Kidney (tissue), 14 donors: ENCODE results near the gene PRXL2B. TPM values are rescaled to one million over a fixed set of nuclear protein-coding genes. Genes with fewer than 3 reads are reported as not detected.

Experiments
- DNase-seq, 5 donors: peaks; one replicate each; pipeline ENCODE4 v3.0.0-alpha.2; 2013 to 2020
- FAIRE-seq: peaks from 2 replicates; lab custom pipeline; 2012; peaks lifted over from hg19 to GRCh38; lab: Jason Lieb, UNC
- H3K27ac ChIP-seq, 2 donors: one replicate each; pipeline ENCODE4 v1.7.0; 2013; ENCODE audit warnings: low read depth in 2 of 2, low read length in 2 of 2, inconsistent platforms in 1 of 2
- H3K27me3 ChIP-seq: one replicate; pipeline ENCODE4 v1.7.1; 2013; ENCODE audit warnings: low read length, inconsistent platforms; ENCODE audit not compliant: control insufficient read depth, insufficient read depth
- H3K36me3 ChIP-seq, 3 donors: one replicate each; pipeline versions ENCODE4 v1.7.0 to v1.7.1; 2013; ENCODE audit warnings: low read length in 3 of 3, control low read depth in 1 of 3, inconsistent platforms in 1 of 3; ENCODE audit not compliant: insufficient read depth in 3 of 3, control insufficient read depth in 2 of 3
- H3K4me1 ChIP-seq, 3 donors: one replicate each; pipeline versions ENCODE4 v1.7.0 to v1.7.1; 2013; ENCODE audit warnings: low read length in 3 of 3, inconsistent platforms in 1 of 3, low read depth in 1 of 3; ENCODE audit not compliant: control insufficient read depth in 2 of 3, insufficient read depth in 2 of 3
- H3K4me3 ChIP-seq, 3 donors: one replicate each; pipeline versions ENCODE4 v1.7.0 to v1.8.1; 2013; ENCODE audit warnings: low read length in 3 of 3, control low read depth in 1 of 3, inconsistent platforms in 1 of 3
- H3K9ac ChIP-seq, 3 donors: one replicate each; pipeline versions ENCODE4 v1.7.0 to v1.7.1; 2013; ENCODE audit warnings: low read length in 3 of 3, control low read depth in 1 of 3, inconsistent platforms in 1 of 3
- H3K9me3 ChIP-seq, 3 donors: one replicate each; pipeline versions ENCODE4 v1.7.0 to v1.7.1; 2013; ENCODE audit warnings: low read length in 3 of 3, control low read depth in 1 of 3, inconsistent platforms in 1 of 3; ENCODE audit not compliant: control insufficient read depth in 2 of 3, insufficient read depth in 1 of 3
- intact Hi-C: fragments of 100-400 bp; cut with DNase I; formaldehyde crosslinking; loops from one replicate; pipeline ENCODE4 v1.11.1; 2022
- polyA plus RNA-seq: library from polyadenylated mRNA; stranded (reverse); fragments of 350-450 nt; fragmentation: Illumina TruSeq; extraction: RNeasy Lipid Tissue Mini Kit (QIAGEN cat#74804); gene quantifications from one replicate; pipeline ENCODE4 v1.2.3, GENCODE V29; 2014; ENCODE audit warnings: low read depth, low replicate concordance; ENCODE audit not compliant: insufficient read depth
- total RNA-seq: library from RNA; stranded (reverse); fragmentation: NEBNext Ultra II Directional; extraction: Animal tissue kit (Norgen Biotek cat#: 25700); gene quantifications from one replicate; pipeline ENCODE4 v1.2.1, GENCODE V29; 2021
- TF ChIP-seq, protein P1 (sequence below): IDR thresholded peaks from 3 replicates; pipeline ENCODE4 v1.5.1; 2012; ENCODE audit warnings: mild to moderate bottlenecking, moderate library complexity, borderline replicate concordance; ENCODE audit not compliant: insufficient read depth; ENCODE audit errors: extremely low read depth
- donor health status: control.
- donor health status: control.
- donor health status: control.
- donor health status: control.
- donor health status: control.
- donor health status: DM: yes; HTN: yes; CAD: no.
- donor health status: Normal renal cell carcinoma (clear cell type).

Gene PRXL2B
- total and polyA plus RNA-seq, 2 donors from 2014 or later, result 25.6 to 39.5 TPM

DNA sequence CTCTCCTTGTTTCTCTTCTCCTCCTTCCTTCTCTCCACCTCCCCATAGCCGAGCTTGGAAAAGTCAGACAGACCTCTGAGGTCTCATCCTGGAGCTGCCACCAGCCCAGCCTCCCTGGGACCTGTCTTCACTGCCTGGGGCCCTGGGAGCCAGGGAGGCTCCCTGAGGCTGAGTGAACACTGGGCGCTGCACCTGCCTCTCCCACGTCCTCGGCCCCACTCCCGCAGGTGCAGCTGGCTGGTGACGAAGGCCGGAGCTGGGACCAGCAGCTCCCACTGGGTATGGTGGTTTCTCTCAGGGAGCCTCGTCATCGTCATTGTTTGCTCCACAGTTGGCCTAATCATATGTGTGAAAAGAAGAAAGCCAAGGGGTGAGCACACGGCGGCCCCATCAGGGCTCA lies 25.1 kb upstream of the PRXL2B start:
- H3K4me1 ChIP-seq, result peaks cover 0 to 15% (median 5%) of the 10 kb centered on the region in 3 donors
- H3K27ac ChIP-seq, result no peak overlapping the region
- H3K36me3 ChIP-seq, result no peaks in the 10 kb centered on the region
- FAIRE-seq, result no peak
- intact Hi-C loops, result no loop called here
- DNase-seq, result peak in 1 of 5 donors; percentile 62
- no peaks in the 10 kb centered on the region for H3K9me3 ChIP-seq
- H3K4me3 ChIP-seq, result no peak overlapping the region
- TF ChIP-seq, protein P1, sequence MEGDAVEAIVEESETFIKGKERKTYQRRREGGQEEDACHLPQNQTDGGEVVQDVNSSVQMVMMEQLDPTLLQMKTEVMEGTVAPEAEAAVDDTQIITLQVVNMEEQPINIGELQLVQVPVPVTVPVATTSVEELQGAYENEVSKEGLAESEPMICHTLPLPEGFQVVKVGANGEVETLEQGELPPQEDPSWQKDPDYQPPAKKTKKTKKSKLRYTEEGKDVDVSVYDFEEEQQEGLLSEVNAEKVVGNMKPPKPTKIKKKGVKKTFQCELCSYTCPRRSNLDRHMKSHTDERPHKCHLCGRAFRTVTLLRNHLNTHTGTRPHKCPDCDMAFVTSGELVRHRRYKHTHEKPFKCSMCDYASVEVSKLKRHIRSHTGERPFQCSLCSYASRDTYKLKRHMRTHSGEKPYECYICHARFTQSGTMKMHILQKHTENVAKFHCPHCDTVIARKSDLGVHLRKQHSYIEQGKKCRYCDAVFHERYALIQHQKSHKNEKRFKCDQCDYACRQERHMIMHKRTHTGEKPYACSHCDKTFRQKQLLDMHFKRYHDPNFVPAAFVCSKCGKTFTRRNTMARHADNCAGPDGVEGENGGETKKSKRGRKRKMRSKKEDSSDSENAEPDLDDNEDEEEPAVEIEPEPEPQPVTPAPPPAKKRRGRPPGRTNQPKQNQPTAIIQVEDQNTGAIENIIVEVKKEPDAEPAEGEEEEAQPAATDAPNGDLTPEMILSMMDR, result no peak
- H3K9ac ChIP-seq, result no peak overlapping the region
- no peaks in the 10 kb centered on the region for H3K27me3 ChIP-seq

DNA sequence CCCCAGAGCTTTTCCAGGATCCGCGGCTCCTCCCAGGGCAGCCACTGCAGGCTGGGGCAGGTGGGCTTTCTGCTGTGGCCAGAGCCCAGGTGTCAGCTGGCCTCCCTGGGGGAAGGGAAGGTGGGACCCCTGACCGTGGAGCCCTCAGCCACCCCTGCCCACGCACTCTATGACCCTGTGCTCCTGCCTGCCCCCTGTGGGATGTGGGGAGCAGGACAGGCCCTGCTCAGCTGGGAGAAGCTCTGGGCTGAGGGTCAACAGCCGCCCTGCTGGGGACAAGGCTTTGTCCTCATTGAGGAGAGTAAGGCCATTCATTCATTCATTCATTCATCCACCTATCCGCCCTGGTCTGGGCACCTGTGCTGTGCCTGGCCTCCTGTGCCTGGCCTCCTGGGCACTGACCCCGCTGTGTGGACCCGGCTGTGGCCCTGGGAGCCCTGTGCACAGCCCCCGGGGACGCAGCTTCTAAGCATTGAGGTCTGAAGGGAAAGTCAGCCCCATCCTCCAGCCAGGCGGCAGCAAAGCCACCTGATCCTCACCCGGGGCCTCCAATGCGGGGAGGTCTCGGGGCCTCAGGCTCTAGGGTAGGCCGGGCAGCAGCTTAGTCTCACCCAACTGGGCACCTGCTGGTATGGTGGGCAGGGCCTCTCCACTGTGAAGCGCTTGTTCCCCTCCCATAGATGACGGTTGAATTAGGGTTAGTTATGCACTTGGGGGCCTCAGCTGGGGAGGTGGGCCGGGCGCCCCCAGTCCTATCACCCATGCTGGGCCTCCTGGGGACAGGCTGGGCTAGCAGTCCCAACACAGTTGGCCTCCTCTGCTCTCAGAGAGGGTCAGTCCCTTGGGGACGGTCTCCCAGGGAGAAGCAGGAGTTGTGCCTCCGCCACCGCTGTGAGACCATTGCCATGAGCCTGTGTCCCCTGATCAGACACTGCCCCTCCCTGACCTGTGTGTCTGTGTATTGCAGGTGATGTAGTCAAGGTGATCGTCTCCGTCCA lies 24.4 kb upstream of the PRXL2B start:
- no peak overlapping the region for H3K4me3 ChIP-seq
- intact Hi-C loops, result no loop called here
- H3K27me3 ChIP-seq, result no peaks in the 10 kb centered on the region
- no peak overlapping the region for H3K27ac ChIP-seq
- DNase-seq (peak in 1 of 5 donors; percentile 70), FAIRE-seq (no peak)
- H3K36me3 ChIP-seq, result no peaks in the 10 kb centered on the region
- no peaks in the 10 kb centered on the region for H3K9me3 ChIP-seq
- H3K9ac ChIP-seq, result no peak overlapping the region
- TF ChIP-seq, protein P1, result peak; percentile 17
- peaks cover 0 to 15% (median 5%) of the 10 kb centered on the region in 3 donors for H3K4me1 ChIP-seq

DNA sequence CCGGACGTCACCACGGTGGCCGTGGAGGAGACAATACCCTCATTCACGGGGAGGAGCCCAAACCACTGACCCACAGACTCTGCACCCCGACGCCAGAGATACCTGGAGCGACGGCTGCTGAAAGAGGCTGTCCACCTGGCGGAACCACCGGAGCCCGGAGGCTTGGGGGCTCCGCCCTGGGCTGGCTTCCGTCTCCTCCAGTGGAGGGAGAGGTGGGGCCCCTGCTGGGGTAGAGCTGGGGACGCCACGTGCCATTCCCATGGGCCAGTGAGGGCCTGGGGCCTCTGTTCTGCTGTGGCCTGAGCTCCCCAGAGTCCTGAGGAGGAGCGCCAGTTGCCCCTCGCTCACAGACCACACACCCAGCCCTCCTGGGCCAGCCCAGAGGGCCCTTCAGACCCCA lies 23.4 kb upstream of the PRXL2B start:
- Histone ChIP-seq H3K36me3 (no peaks in the 10 kb centered on the region), H3K9me3 (no peaks in the 10 kb centered on the region), H3K9ac (no peak overlapping the region), H3K27ac (no peak overlapping the region), H3K4me1 (peaks cover 0 to 6% (median 0%) of the 10 kb centered on the region in 3 donors), H3K27me3 (no peaks in the 10 kb centered on the region), H3K4me3 (no peak overlapping the region)
- DNase-seq, result peak in 1 of 5 donors; percentile 74
- FAIRE-seq, result no peak
- TF ChIP-seq, protein P1, result no peak
- intact Hi-C loops, result no loop called here
